PFSK-1 (cell line): ENCODE data around the gene TBX18.

Source experiments
- POLR2AphosphoS5 ChIP-seq: IDR thresholded peaks from 2 replicates; pipeline ENCODE4 v1.6.1; 2012; ENCODE audit warnings: low read depth, mild to moderate bottlenecking, control low read depth, low read length, moderate library complexity
- TAF1 ChIP-seq: IDR thresholded peaks from 2 replicates; pipeline ENCODE4 v1.6.1; 2012; ENCODE audit warnings: low read length, control low read depth, borderline replicate concordance; ENCODE audit not compliant: insufficient read depth
- TF ChIP-seq, protein P1 (sequence below), 2 experiments: IDR thresholded peaks; 2 replicates each; pipeline versions ENCODE4 v1.6.1 to v1.8.0; 2011 to 2012; ENCODE audit warnings: low read depth in 2 of 2, low read length in 2 of 2, control low read depth in 1 of 2, inconsistent platforms in 1 of 2, mild to moderate bottlenecking in 1 of 2, moderate library complexity in 1 of 2; ENCODE audit not compliant: insufficient read depth in 1 of 2

DNA sequence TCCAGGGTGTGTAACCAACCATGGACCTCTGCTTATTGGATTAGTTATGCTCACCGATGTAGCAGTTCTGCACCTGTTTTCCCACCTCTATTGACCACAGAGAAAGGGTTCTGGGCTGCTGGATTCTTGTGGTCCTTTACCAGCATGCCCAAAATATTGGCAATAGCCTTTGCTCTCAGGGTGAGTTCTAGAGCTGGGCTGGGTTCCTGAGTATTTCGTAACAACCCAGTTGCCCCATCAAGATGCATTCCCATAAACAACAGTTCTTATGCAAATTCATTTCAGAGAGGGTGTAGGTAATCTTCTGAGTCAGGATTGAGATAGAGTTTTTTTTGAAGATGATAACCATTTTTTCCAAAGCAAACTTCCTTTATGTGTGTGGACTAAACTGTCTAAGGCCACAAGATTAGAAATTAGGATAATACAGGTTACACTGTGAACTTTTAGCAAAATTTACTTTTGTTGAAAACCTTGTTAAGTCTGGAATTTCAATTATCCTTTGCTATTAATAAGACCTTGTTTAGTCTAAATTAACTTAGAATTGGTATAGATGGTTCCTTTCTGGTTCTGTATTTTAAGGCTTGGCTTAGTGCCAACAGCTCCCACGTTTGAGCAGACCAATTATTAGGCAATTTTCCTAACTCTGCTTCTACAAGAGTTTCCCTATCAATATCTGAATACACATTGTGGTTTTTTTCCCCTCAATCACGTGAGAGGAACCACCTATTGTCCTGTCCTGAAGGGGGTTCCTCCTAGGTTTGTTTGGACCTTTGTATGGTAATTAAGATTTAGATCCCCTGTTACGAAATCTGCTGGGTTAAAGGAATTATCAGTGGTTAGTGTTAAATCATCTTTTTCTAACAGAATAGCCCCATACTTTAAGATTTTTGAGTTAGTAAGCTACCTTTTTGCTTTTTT, 46.1 kb downstream of the TBX18 start:
- TF ChIP-seq, protein P1, sequence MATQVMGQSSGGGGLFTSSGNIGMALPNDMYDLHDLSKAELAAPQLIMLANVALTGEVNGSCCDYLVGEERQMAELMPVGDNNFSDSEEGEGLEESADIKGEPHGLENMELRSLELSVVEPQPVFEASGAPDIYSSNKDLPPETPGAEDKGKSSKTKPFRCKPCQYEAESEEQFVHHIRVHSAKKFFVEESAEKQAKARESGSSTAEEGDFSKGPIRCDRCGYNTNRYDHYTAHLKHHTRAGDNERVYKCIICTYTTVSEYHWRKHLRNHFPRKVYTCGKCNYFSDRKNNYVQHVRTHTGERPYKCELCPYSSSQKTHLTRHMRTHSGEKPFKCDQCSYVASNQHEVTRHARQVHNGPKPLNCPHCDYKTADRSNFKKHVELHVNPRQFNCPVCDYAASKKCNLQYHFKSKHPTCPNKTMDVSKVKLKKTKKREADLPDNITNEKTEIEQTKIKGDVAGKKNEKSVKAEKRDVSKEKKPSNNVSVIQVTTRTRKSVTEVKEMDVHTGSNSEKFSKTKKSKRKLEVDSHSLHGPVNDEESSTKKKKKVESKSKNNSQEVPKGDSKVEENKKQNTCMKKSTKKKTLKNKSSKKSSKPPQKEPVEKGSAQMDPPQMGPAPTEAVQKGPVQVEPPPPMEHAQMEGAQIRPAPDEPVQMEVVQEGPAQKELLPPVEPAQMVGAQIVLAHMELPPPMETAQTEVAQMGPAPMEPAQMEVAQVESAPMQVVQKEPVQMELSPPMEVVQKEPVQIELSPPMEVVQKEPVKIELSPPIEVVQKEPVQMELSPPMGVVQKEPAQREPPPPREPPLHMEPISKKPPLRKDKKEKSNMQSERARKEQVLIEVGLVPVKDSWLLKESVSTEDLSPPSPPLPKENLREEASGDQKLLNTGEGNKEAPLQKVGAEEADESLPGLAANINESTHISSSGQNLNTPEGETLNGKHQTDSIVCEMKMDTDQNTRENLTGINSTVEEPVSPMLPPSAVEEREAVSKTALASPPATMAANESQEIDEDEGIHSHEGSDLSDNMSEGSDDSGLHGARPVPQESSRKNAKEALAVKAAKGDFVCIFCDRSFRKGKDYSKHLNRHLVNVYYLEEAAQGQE (IDR thresholded peaks at IDR 0.05; ENCODE audit: insufficient read depth in 1 of 2, low read depth in 2 of 2, low read length in 2 of 2): no peak
- TF ChIP-seq TAF1 (no peak), POLR2AphosphoS5 (no peak)
